KMS-11 (cell line): ENCODE data around the gene PCDHA9.
"Not testable (repeated sequence)": the region's sequence is repeated elsewhere in the genome, so short reads cannot be mapped to it uniquely, and the experiment has no call there.

Experiments used
- H2AFZ ChIP-seq: fragments of 200-600 bp; sonication (generic); 2 replicates; pipeline ENCODE4 v1.6.1; 2016; ENCODE audit warnings: antibody characterized with exemption, mixed run types, low read depth
- H3K27ac ChIP-seq: fragments of 200-600 bp; sonication (generic); 2 replicates; pipeline ENCODE4 v1.6.1; 2016; ENCODE audit warnings: mild to moderate bottlenecking, mixed run types
- H3K27me3 ChIP-seq: fragments of 200-600 bp; sonication (generic); 2 replicates; pipeline ENCODE4 v1.6.1; 2017; ENCODE audit warnings: mild to moderate bottlenecking, low read depth, mixed run types, moderate library complexity; ENCODE audit not compliant: insufficient read depth
- H3K36me3 ChIP-seq: fragments of 200-600 bp; sonication (generic); 2 replicates; pipeline ENCODE4 v1.6.1; 2017; ENCODE audit warnings: mild to moderate bottlenecking, mixed run types; ENCODE audit not compliant: insufficient read depth
- H3K4me1 ChIP-seq: fragments of 200-600 bp; sonication (generic); 2 replicates; pipeline ENCODE4 v1.6.1; 2016; ENCODE audit warnings: mild to moderate bottlenecking, low read depth, mixed run types; ENCODE audit not compliant: poor library complexity, severe bottlenecking
- H3K4me2 ChIP-seq: fragments of 200-600 bp; sonication (generic); 2 replicates; pipeline ENCODE4 v1.7.0; 2016; ENCODE audit warnings: mild to moderate bottlenecking, mixed run types
- H3K4me3 ChIP-seq: fragments of 200-600 bp; sonication (generic); IDR thresholded peaks from 2 replicates; pipeline ENCODE4 v1.6.1; 2017; ENCODE audit warnings: low read depth, low read length, mixed read lengths; ENCODE audit not compliant: insufficient read depth
- H3K79me2 ChIP-seq: fragments of 200-600 bp; sonication (generic); 2 replicates; pipeline ENCODE4 v1.6.1; 2016; ENCODE audit warnings: low read depth, mixed run types; ENCODE audit not compliant: insufficient read depth
- H3K9ac ChIP-seq: fragments of 200-600 bp; sonication (generic); 2 replicates; pipeline ENCODE4 v1.6.1; 2016; ENCODE audit warnings: mild to moderate bottlenecking, mixed run types
- H4K20me1 ChIP-seq: fragments of 200-600 bp; sonication (generic); 2 replicates; pipeline ENCODE4 v1.6.1; 2016; ENCODE audit warnings: mild to moderate bottlenecking, mixed run types; ENCODE audit not compliant: insufficient read depth
- CTCF ChIP-seq: fragments of 200-600 bp; sonication (generic); conservative IDR thresholded peaks from 2 replicates; pipeline ENCODE4 v1.6.1; 2017; ENCODE audit warnings: low read depth, mild to moderate bottlenecking, antibody characterized with exemption, low read length, moderate library complexity, mixed read lengths

Gene PCDHA9

GRCh38 chr5:140842798-140843733, 5.1 kb upstream of the PCDHA9 start:
- H3K27me3 ChIP-seq = no peaks in the 10 kb centered on the region
- H3K4me3 ChIP-seq = no peak overlapping the region
- H3K4me2 ChIP-seq = no peak overlapping the region
- H3K27ac ChIP-seq = no peak overlapping the region
- H3K36me3 ChIP-seq = no peaks in the 10 kb centered on the region
- H3K4me1 ChIP-seq = no peaks in the 10 kb centered on the region
- no peak overlapping the region for H3K9ac ChIP-seq
- H3K79me2 ChIP-seq = no peaks in the 10 kb centered on the region
- no peak for TF ChIP-seq CTCF
- H2AFZ ChIP-seq = no peak overlapping the region
- H4K20me1 ChIP-seq = no peaks in the 10 kb centered on the region

GRCh38 chr5:140849831-140850634, 1.9 kb downstream of the PCDHA9 start:
- not testable (repeated sequence) for H3K79me2 ChIP-seq, H3K4me3 ChIP-seq, H3K27ac ChIP-seq, H2AFZ ChIP-seq, H3K4me1 ChIP-seq, H3K4me2 ChIP-seq, H4K20me1 ChIP-seq, H3K27me3 ChIP-seq, H3K36me3 ChIP-seq, H3K9ac ChIP-seq

- Histone ChIP-seq H3K4me1 (no peaks in the 10 kb centered on the region), H3K79me2 (no peaks in the 10 kb centered on the region), H4K20me1 (no peaks in the 10 kb centered on the region), H2AFZ (no peak within 1 kb of the TSS), H3K4me3 (no peak within 1 kb of the TSS), H3K36me3 (no peaks in the 10 kb centered on the region), H3K27ac (no peak within 1 kb of the TSS), H3K9ac (no peak within 1 kb of the TSS), H3K27me3 (no peaks in the 10 kb centered on the region), H3K4me2 (no peak within 1 kb of the TSS)
- TF ChIP-seq CTCF = no peak; the same call in 1 of the 2 replicates
Measured at GRCh38 chr5:140855772-140856674, 7.8 kb downstream of the PCDHA9 start, which contains the start of gene PCDHA10. PCDHA10 (plus strand) TSS chr5:140855897; CDS start chr5:140856049, 152 bp downstream.

GRCh38 chr5:140857177-140857986, 9.2 kb downstream of the PCDHA9 start:
- no peak overlapping the region for H3K4me3 ChIP-seq

More at GRCh38 chr5:140857177-140857986, 9.2 kb downstream of the PCDHA9 start:
- H3K27ac ChIP-seq = no peak overlapping the region
- H2AFZ ChIP-seq = no peak overlapping the region
- H3K27me3 ChIP-seq = no peaks in the 10 kb centered on the region
- no peak overlapping the region for H3K9ac ChIP-seq
- TF ChIP-seq CTCF = no peak
- no peak overlapping the region for H3K4me2 ChIP-seq
- no peaks in the 10 kb centered on the region for H3K79me2 ChIP-seq
- no peaks in the 10 kb centered on the region for H4K20me1 ChIP-seq
- H3K4me1 ChIP-seq = no peaks in the 10 kb centered on the region
- H3K36me3 ChIP-seq = no peaks in the 10 kb centered on the region
